Measurements from ENCODE around the gene PHTF2.

PHTF2 gene

GRCh38 chr7:77885155-77885554 is 86.6 kb downstream of the PHTF2 start:
- DNase-seq, result no peak

- DNase-seq, result no peak
These were observed 89.0 kb downstream of the PHTF2 start for GRCh38 chr7:77887567-77887966.

GRCh38 chr7:77888998-77889397 is 90.4 kb downstream of the PHTF2 start:
- DNase-seq, result no peak

GRCh38 chr7:77893813-77894212 is 95.2 kb downstream of the PHTF2 start:
- DNase-seq, result no peak

- no peak for DNase-seq
These were observed 96.1 kb downstream of the PHTF2 start for GRCh38 chr7:77894574-77895091.

GRCh38 chr7:77895905-77896304 is 97.3 kb downstream of the PHTF2 start:
- no peak for DNase-seq

GRCh38 chr7:77897004-77897547 is 98.5 kb downstream of the PHTF2 start:
- no peak for DNase-seq

GRCh38 chr7:77899516-77899915 is 100.9 kb downstream of the PHTF2 start:
- no peak for DNase-seq

- no peak for DNase-seq
These were observed 105.0 kb downstream of the PHTF2 start for GRCh38 chr7:77903597-77903996.

- DNase-seq, result no peak
These were observed 105.7 kb downstream of the PHTF2 start for GRCh38 chr7:77904252-77904651.

- DNase-seq, result no peak
These were observed 108.7 kb downstream of the PHTF2 start for GRCh38 chr7:77907281-77907680.

GRCh38 chr7:77908664-77909063 is 110.1 kb downstream of the PHTF2 start:
- DNase-seq, result no peak

- DNase-seq, result no peak
These were observed 111.6 kb downstream of the PHTF2 start for GRCh38 chr7:77910124-77910523.

GRCh38 chr7:77912293-77912692 is 113.7 kb downstream of the PHTF2 start:
- DNase-seq, result no peak

- DNase-seq, result no peak
These were observed 115.5 kb downstream of the PHTF2 start for GRCh38 chr7:77913977-77914607.

- no peak for DNase-seq
These were observed 119.1 kb downstream of the PHTF2 start for GRCh38 chr7:77917500-77918262.

- no peak for DNase-seq
These were observed 120.1 kb downstream of the PHTF2 start for GRCh38 chr7:77918676-77919075.

- DNase-seq, result no peak
These were observed 124.8 kb downstream of the PHTF2 start for GRCh38 chr7:77923419-77923818.

- no peak for DNase-seq
These were observed 131.9 kb downstream of the PHTF2 start for GRCh38 chr7:77930496-77930895.

- no peak for DNase-seq
These were observed 133.3 kb downstream of the PHTF2 start for GRCh38 chr7:77931841-77932240.

GRCh38 chr7:77933394-77933793 is 134.8 kb downstream of the PHTF2 start:
- DNase-seq, result no peak

- DNase-seq, result no peak
These were observed 137.2 kb downstream of the PHTF2 start for GRCh38 chr7:77935652-77936348.

- DNase-seq, result peak in 1 of 2 donors; percentile 36
These were observed 142.1 kb downstream of the PHTF2 start for GRCh38 chr7:77940647-77941046.

GRCh38 chr7:77942431-77942830 is 143.9 kb downstream of the PHTF2 start:
- DNase-seq, result no peak
